A549 (cell line): Measurements from ENCODE around the gene IFNAR2. TPM values are rescaled to one million over a fixed set of nuclear protein-coding genes. Genes with fewer than 3 reads are reported as not detected.

Source experiments
- ATAC-seq, 2 experiments: fragments of 200-7000 bp in 1 of 2; fragments of >200 bp in 1 of 2; cut with Nextera tagmentation in 1 of 2; cut with Tn5 transposase in 1 of 2; 3 replicates each; pipeline versions ENCODE4 v1.8.0 to v1.9.1; 2018 to 2020; ENCODE audit warnings: mild to moderate bottlenecking in 1 of 2, moderate library complexity in 1 of 2
- CTCF ChIA-PET: fragments of 300-600 bp; sonication (Branson Sonifier 250); formaldehyde crosslinking; extraction: SDS; loops from one replicate; lab custom pipeline; 2021; ENCODE audit warnings: antibody characterized with exemption, inconsistent platforms; lab: Yijun Ruan, JAX
- POLR2A ChIA-PET: fragments of 350-600 bp; formaldehyde crosslinking; extraction: SDS; loops from one replicate; lab custom pipeline; 2021; ENCODE audit warnings: antibody characterized with exemption, inconsistent platforms; lab: Yijun Ruan, JAX
- DNase-seq, 2 experiments: peaks; one replicate each; pipeline versions ENCODE4 v3.0.0 to v3.0.0-alpha.2; 2011 to 2016; ENCODE audit warnings: low read depth in 1 of 2, low spot score in 1 of 2
- FAIRE-seq: peaks from 2 replicates; lab custom pipeline; 2011; peaks lifted over from hg19 to GRCh38; lab: Jason Lieb, UNC
- H3K27ac ChIP-seq, 2 experiments: fragments of >200 bp; sonication (Bioruptor Twin); formaldehyde crosslinking; 3 replicates each; pipeline ENCODE4 v1.5.1; 2016 to 2017
- H3K4me1 ChIP-seq: fragments of >200 bp; sonication (Bioruptor Twin); formaldehyde crosslinking; 3 replicates; pipeline ENCODE4 v1.6.1; 2016
- H3K4me2 ChIP-seq: fragments of >200 bp; sonication (Bioruptor Twin); formaldehyde crosslinking; 3 replicates; pipeline ENCODE4 v1.6.1; 2016
- H3K4me3 ChIP-seq: fragments of >200 bp; sonication (Bioruptor Twin); formaldehyde crosslinking; 3 replicates; pipeline ENCODE4 v1.5.1; 2016
- H3K9me3 ChIP-seq: fragments of >200 bp; sonication (Bioruptor Twin); formaldehyde crosslinking; 3 replicates; pipeline ENCODE4 v1.6.1; 2016
- BHLHE40 ChIP-seq: IDR thresholded peaks from 2 replicates; pipeline ENCODE4 v1.6.1; 2012; ENCODE audit warnings: low read depth, low read length, inconsistent platforms
- CBX2 ChIP-seq: fragments of 200-600 bp; sonication (generic); IDR thresholded peaks from 2 replicates; pipeline ENCODE4 v1.6.1; 2016; ENCODE audit warnings: low read depth, mild to moderate bottlenecking, borderline replicate concordance
- CBX8 ChIP-seq: fragments of 200-600 bp; sonication (generic); IDR thresholded peaks from 2 replicates; pipeline ENCODE4 v1.6.1; 2016
- CEBPB ChIP-seq, 2 experiments: fragments of >200 bp in 1 of 2; sonication (Bioruptor Twin) in 1 of 2; formaldehyde crosslinking in 1 of 2; IDR thresholded peaks; 2 replicates each; pipeline ENCODE4 v1.6.1; 2012 to 2016
- CHD2 ChIP-seq: fragments of 150-350 bp; IDR thresholded peaks from 2 replicates; pipeline ENCODE4 v1.6.1; 2014; ENCODE audit warnings: low read length; ENCODE audit not compliant: partially characterized antibody
- CHD4 ChIP-seq: fragments of 200-600 bp; sonication (generic); IDR thresholded peaks from 2 replicates; pipeline ENCODE4 v1.6.1; 2016; ENCODE audit warnings: antibody characterized with exemption, mild to moderate bottlenecking, borderline replicate concordance
- E2F6 ChIP-seq: IDR thresholded peaks from 2 replicates; pipeline ENCODE4 v1.6.1; 2012; ENCODE audit warnings: low read depth, borderline replicate concordance
- EHF ChIP-seq: fragments of 250-450 bp; sonication (Bioruptor Pico); IDR thresholded peaks from 2 replicates; pipeline ENCODE4 v1.5.0; 2020; ENCODE audit warnings: mild to moderate bottlenecking
- FOSB ChIP-seq: fragments of 250-450 bp; sonication (Bioruptor Pico); IDR thresholded peaks from 2 replicates; pipeline ENCODE4 v1.5.0; 2020; ENCODE audit warnings: mild to moderate bottlenecking, moderate library complexity
- HEYL ChIP-seq: fragments of 250-450 bp; sonication (Bioruptor Pico); IDR thresholded peaks from 2 replicates; pipeline ENCODE4 v1.8.0; 2021; ENCODE audit warnings: mild to moderate bottlenecking, moderate library complexity
- HOXB5 ChIP-seq: fragments of 250-450 bp; sonication (Bioruptor Pico); IDR thresholded peaks from 2 replicates; pipeline ENCODE4 v1.5.0; 2020; ENCODE audit warnings: mild to moderate bottlenecking, moderate library complexity
- JUN ChIP-seq, 2 experiments: fragments of >200 bp; sonication (Bioruptor Twin); formaldehyde crosslinking; IDR thresholded peaks; 2 replicates in 1 of 2; 3 replicates in 1 of 2; pipeline ENCODE4 v1.6.1; 2016 to 2017
- MYC ChIP-seq: IDR thresholded peaks from 2 replicates; pipeline ENCODE4 v1.6.1; 2012; ENCODE audit warnings: mild to moderate bottlenecking, inconsistent platforms, low read length, improper control_type of control experiment, borderline replicate concordance
- POLR2A ChIP-seq: IDR thresholded peaks from 2 replicates; pipeline ENCODE4 v1.6.1; 2012; ENCODE audit warnings: mild to moderate bottlenecking, low read length
- POLR2AphosphoS2 ChIP-seq: conservative IDR thresholded peaks from 2 replicates; pipeline ENCODE4 v1.6.1; 2012; ENCODE audit warnings: low read length, improper control_type of control experiment, inconsistent platforms
- RAD21 ChIP-seq, 2 experiments: fragments of >200 bp in 1 of 2; sonication (Bioruptor Twin) in 1 of 2; formaldehyde crosslinking in 1 of 2; IDR thresholded peaks in 1 of 2; conservative IDR thresholded peaks in 1 of 2; 2 replicates in 1 of 2; 3 replicates in 1 of 2; pipeline ENCODE4 v1.6.1; 2012 to 2018; ENCODE audit warnings: inconsistent platforms in 1 of 2
- RARB ChIP-seq: fragments of 250-450 bp; sonication (Bioruptor Pico); IDR thresholded peaks from 2 replicates; pipeline ENCODE4 v1.8.0; 2021; ENCODE audit warnings: mild to moderate bottlenecking, moderate library complexity
- RFX5 ChIP-seq: fragments of 450-650 bp; IDR thresholded peaks from 2 replicates; pipeline ENCODE4 v1.7.1; 2014; ENCODE audit warnings: antibody characterized with exemption, mild to moderate bottlenecking, moderate library complexity
- RNF2 ChIP-seq: fragments of 200-600 bp; sonication (generic); IDR thresholded peaks from 2 replicates; pipeline ENCODE4 v1.6.1; 2016; ENCODE audit warnings: low read depth, mild to moderate bottlenecking, antibody characterized with exemption, moderate library complexity, borderline replicate concordance
- SREBF2 ChIP-seq: fragments of 450-650 bp; IDR thresholded peaks from 2 replicates; pipeline ENCODE4 v1.6.1; 2014; ENCODE audit warnings: mild to moderate bottlenecking, moderate library complexity
- TFCP2L1 ChIP-seq: fragments of 250-450 bp; sonication (Bioruptor Pico); IDR thresholded peaks from 2 replicates; pipeline ENCODE4 v1.5.0; 2021; ENCODE audit warnings: mild to moderate bottlenecking
- ZFP36 ChIP-seq: fragments of 450-650 bp; IDR thresholded peaks from 2 replicates; pipeline ENCODE4 v1.6.1; 2014; ENCODE audit warnings: borderline replicate concordance; ENCODE audit not compliant: partially characterized antibody
- ZSCAN20 ChIP-seq: fragments of 250-450 bp; sonication (Bioruptor Pico); IDR thresholded peaks from 2 replicates; pipeline ENCODE4 v1.8.0; 2022; ENCODE audit warnings: mild to moderate bottlenecking, moderate library complexity
- WGBS: methylation state at CpG from one replicate; pipeline ENCODE4 v1.1.6; 2017; ENCODE audit errors: missing lambda C conversion rate; 5-methylcytosine and 5-hydroxymethylcytosine counted together
- polyA plus RNA-seq, 4 experiments: library from polyadenylated mRNA; depleted of rRNA in 3 of 4; stranded (reverse); fragments of >200 nt; fragmentation: RNase III in 1 of 4; extraction: RNeasy Plus Mini Kit Qiagen cat#74134 plus additional on column Dnase treatment in 1 of 4; gene quantifications; 2 replicates in 3 of 4; 3 replicates in 1 of 4; pipeline ENCODE4 v1.2.3, GENCODE V29; 2011 to 2017
- TF ChIP-seq, protein P1 (sequence below): fragments of 200-600 bp; sonication (generic); IDR thresholded peaks from 2 replicates; pipeline ENCODE4 v1.6.1; 2016; ENCODE audit warnings: antibody characterized with exemption, mild to moderate bottlenecking, moderate library complexity
- TF ChIP-seq, protein P2 (sequence below): fragments of 250-450 bp; sonication (Bioruptor Pico); IDR thresholded peaks from 2 replicates; pipeline ENCODE4 v1.5.0; 2020; ENCODE audit warnings: low read depth, mild to moderate bottlenecking, moderate library complexity

The IFNAR2 gene
- polyA plus RNA-seq, 2 of the 4 experiments (the other 2 are of a cell fraction) = 10.1 to 40.5 TPM

GRCh38 chr21:33261635-33262034, 31.9 kb downstream of the IFNAR2 start:
- H3K4me3 ChIP-seq = no peak overlapping the region
- H3K9me3 ChIP-seq = no peaks in the 10 kb centered on the region
- H3K4me2 ChIP-seq = no peak overlapping the region
- DNase-seq (no peak), FAIRE-seq (no peak), ATAC-seq (no peak)
- WGBS = 88% methylated on average over 3 of the region's 3 CpGs
- peaks cover 6% of the 10 kb centered on the region; the same call in 2 of the 3 replicates for H3K4me1 ChIP-seq
- H3K27ac ChIP-seq = no peak overlapping the region
- POLR2A ChIA-PET = no interaction called here
- CTCF ChIA-PET = interaction anchor here (1.1 kb wide), 1 partner anchor 64 kb away, joined by 3 read pairs; no protein-coding TSS in a partner anchor
- no peak for TF ChIP-seq CBX2
- TF ChIP-seq RFX5 = no peak
- TF ChIP-seq SREBF2 = no peak
- TF ChIP-seq JUN (IDR thresholded peaks at IDR 0.05) = no peak

- CTCF ChIA-PET = interaction anchor here (1.1 kb wide), 1 partner anchor 65 kb away, joined by 3 read pairs; no protein-coding TSS in a partner anchor
- Histone ChIP-seq H3K27ac (no peak overlapping the region), H3K4me2 (no peak overlapping the region), H3K9me3 (no peaks in the 10 kb centered on the region), H3K4me1 (peaks cover 15% of the 10 kb centered on the region), H3K4me3 (no peak overlapping the region)
- WGBS = 98% methylated on average over 10 of the region's 11 CpGs
- POLR2A ChIA-PET = no interaction called here
- FAIRE-seq (no peak), DNase-seq (no peak), ATAC-seq (no peak)
- no peak for TF ChIP-seq ZSCAN20 (CRISPR knock-in tag)
- no peak for TF ChIP-seq TFCP2L1 (CRISPR knock-in tag)
- no peak for TF ChIP-seq CBX2
- no peak for TF ChIP-seq POLR2A
- TF ChIP-seq POLR2AphosphoS2 = no peak
- TF ChIP-seq CHD4 = no peak
- TF ChIP-seq SREBF2 = no peak
- TF ChIP-seq CHD2 = no peak
- TF ChIP-seq BHLHE40 = no peak
- no peak for TF ChIP-seq RAD21 (conservative IDR thresholded peaks at IDR 0.05 in 1 of 2, IDR thresholded peaks at IDR 0.05 in 1 of 2)
- no peak for TF ChIP-seq FOSB (CRISPR knock-in tag)
- TF ChIP-seq RFX5 = no peak
- no peak for TF ChIP-seq E2F6
- no peak for TF ChIP-seq RARB (CRISPR knock-in tag)
- TF ChIP-seq MYC = no peak
- no peak for TF ChIP-seq HEYL (CRISPR knock-in tag)
- no peak for TF ChIP-seq ZFP36
- TF ChIP-seq, protein P1, sequence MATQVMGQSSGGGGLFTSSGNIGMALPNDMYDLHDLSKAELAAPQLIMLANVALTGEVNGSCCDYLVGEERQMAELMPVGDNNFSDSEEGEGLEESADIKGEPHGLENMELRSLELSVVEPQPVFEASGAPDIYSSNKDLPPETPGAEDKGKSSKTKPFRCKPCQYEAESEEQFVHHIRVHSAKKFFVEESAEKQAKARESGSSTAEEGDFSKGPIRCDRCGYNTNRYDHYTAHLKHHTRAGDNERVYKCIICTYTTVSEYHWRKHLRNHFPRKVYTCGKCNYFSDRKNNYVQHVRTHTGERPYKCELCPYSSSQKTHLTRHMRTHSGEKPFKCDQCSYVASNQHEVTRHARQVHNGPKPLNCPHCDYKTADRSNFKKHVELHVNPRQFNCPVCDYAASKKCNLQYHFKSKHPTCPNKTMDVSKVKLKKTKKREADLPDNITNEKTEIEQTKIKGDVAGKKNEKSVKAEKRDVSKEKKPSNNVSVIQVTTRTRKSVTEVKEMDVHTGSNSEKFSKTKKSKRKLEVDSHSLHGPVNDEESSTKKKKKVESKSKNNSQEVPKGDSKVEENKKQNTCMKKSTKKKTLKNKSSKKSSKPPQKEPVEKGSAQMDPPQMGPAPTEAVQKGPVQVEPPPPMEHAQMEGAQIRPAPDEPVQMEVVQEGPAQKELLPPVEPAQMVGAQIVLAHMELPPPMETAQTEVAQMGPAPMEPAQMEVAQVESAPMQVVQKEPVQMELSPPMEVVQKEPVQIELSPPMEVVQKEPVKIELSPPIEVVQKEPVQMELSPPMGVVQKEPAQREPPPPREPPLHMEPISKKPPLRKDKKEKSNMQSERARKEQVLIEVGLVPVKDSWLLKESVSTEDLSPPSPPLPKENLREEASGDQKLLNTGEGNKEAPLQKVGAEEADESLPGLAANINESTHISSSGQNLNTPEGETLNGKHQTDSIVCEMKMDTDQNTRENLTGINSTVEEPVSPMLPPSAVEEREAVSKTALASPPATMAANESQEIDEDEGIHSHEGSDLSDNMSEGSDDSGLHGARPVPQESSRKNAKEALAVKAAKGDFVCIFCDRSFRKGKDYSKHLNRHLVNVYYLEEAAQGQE = no peak
- no peak for TF ChIP-seq EHF
Observed at GRCh38 chr21:33262921-33263320, 33.2 kb downstream of the IFNAR2 start.

GRCh38 chr21:33264561-33264960, 34.8 kb downstream of the IFNAR2 start:
- Histone ChIP-seq H3K4me2 (no peak overlapping the region), H3K4me3 (no peak overlapping the region), H3K27ac (no peak overlapping the region), H3K4me1 (peaks cover 27% of the 10 kb centered on the region), H3K9me3 (no peaks in the 10 kb centered on the region)
- CTCF ChIA-PET = no interaction called here
- ATAC-seq (no peak), DNase-seq (no peak), FAIRE-seq (no peak)
- TF ChIP-seq, protein P2, sequence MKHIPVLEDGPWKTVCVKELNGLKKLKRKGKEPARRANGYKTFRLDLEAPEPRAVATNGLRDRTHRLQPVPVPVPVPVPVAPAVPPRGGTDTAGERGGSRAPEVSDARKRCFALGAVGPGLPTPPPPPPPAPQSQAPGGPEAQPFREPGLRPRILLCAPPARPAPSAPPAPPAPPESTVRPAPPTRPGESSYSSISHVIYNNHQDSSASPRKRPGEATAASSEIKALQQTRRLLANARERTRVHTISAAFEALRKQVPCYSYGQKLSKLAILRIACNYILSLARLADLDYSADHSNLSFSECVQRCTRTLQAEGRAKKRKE (CRISPR knock-in tag) = no peak
- TF ChIP-seq HOXB5 (CRISPR knock-in tag) (no peak), RNF2 (no peak), E2F6 (no peak), CEBPB (IDR thresholded peaks at IDR 0.05) (no peak), CBX8 (no peak)
- WGBS = 95% methylated on average over 7 of the region's 11 CpGs
- POLR2A ChIA-PET = no interaction called here
